Raji (cell line): ENCODE results near the gene GLB1L2.

Experiments used
- POLR2A ChIP-seq: IDR thresholded peaks from 2 replicates; pipeline ENCODE4 v1.6.1; 2011; ENCODE audit warnings: low read depth, low read length, control low read depth; ENCODE audit not compliant: insufficient read depth

The GLB1L2 gene

DNA sequence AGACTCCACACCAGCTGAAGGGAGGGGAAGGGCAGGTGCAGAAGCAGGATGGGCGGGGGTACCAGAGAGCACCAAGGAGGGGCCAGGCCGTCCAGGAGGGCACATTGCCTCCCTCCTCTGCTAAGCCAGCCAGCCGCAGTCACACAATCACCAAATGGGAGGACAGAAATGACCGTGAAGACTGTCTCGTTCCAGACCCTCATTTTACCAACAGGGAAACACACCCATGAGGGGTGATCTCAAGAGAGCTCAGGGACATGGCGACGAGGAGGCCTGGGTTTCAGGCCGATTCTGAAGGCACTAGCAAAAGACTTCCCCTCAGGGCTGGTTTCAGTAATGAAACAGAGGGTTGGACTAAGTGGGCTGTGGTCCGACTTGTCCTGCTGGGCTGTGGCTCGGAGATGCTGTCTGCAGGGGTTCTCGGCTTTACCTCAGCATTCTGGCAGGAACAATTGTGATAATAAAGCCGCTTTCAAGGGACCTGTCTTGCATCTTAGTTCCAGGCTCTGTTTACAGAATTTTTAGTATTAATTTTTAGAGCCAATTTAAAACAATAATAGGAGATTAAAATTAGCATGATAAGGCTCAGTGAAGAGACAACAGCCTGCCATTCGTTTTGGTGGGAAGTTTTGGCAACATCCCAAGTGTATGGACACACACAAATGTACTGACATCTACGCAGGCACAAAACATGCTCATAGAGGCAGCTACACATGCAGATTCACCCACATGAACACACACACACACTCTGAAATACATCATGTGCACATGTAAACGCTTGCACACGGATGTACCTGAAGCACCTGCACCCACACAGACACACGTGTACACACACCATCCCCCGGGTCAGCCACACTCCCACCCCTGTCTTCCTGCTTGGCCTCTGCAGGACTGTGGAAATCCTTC, 82.3 kb downstream of the GLB1L2 start:
- no peak for TF ChIP-seq POLR2A

DNA sequence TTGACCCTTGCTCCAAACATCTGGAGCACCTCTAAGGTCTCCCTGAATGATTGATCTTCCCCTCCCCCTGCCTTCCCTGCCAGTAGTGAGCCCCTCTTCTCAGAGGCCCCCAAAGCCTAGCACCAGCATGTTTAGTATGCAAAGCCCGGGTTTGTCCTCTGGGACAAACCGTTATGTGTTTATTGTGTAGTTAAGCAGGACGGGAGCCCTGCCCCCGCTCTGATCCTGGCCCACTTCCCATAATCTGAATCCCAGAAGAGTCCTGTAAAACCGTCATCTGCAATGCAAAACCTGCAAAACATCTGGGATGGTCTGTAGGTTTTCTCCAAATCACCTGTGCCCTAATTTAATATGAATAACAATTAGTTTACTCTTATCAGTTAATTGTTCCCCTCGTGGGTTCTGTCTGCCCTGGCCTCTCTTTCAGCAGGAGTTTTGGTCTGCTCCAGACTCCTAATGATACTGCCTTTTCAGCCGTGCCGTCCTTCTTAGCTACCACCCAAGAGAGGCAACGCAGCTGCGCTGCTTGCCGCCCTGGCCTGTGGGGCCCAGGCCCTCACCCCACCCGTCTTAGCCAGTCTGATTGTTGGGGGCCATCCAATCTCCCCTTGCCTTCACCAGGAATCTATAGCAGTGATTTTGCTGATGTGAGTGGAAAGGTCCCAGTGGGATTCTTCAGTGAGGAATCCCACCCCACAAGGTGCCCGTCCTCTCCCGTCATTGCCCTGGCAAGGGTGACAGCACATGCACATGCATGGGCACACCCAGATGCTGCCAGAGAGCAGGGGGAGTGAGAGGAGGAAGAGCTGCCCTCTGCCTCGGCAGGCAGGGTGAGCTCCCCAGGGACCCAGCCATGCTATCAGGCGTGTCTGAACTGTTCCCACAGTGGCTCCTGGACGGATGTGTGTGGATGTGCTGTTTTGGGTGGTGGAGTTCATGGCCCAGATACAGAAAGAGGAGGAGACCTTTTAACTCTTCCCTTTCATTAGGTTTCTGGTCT, 83.3 kb downstream of the GLB1L2 start:
- TF ChIP-seq POLR2A, result no peak

DNA sequence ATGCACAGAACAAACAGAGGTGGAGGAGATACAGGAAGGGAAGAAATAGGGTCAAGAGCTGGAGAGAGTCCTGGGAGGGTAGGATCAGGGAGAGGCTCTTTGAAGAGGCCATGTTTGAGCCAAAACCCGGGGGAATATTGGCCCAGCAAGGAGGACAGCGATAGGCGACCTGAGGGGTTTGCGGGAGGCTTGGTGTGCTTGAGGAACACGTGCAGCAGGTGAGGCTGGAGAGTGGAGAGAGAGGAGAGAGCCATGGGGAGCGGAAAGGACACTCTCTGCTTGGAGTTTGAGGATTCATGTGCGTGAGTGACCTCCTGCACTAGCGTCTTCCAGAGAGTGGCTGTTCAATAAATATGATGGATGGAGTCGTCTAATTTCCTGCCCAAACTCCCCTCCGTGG, 84.9 kb downstream of the GLB1L2 start:
- TF ChIP-seq POLR2A, result no peak

DNA sequence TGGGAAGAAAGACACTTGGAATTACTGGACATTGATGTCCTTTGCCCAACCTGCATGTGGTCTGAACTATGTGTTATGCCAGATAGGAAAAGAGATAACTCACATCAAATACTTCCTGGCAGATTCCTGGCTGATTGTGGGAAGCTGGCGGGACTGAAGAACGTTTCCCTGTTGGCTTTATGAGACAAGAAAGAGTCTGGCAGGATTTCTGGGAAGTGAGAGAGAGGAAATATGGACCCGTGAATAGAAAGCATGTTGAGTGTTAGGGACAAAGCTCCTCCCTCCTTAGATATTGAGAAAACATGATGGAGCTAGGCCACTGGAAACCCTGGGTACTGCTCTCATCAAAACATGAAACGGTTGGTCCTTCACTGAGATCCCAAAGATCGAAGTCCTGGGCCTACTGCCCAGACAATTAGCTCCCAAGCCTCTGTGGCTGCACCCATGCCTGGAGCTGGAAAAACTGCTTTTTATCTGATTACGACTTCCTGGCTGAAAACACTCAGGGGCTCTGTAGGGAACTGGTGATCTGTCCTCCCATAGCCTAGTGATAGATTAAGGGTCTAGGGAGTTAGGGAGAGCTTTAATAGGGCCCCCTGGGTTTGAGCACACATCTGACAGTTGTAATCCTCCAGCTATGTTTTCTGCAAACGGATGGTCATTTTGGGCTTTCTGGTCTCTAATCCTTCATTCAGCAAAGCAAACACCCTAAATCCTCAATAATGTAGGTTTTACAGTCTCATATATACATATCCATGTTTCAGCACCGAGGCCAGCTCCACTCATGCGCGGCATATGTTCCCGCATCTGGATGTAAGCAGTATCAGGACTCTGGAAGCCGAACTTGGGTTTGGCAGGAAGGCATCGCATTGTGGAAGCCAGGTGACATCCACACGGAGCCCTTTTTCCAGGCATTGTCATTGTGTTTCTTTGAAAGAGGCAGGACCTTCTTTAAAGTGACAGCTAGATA, 86.4 kb downstream of the GLB1L2 start:
- no peak for TF ChIP-seq POLR2A

DNA sequence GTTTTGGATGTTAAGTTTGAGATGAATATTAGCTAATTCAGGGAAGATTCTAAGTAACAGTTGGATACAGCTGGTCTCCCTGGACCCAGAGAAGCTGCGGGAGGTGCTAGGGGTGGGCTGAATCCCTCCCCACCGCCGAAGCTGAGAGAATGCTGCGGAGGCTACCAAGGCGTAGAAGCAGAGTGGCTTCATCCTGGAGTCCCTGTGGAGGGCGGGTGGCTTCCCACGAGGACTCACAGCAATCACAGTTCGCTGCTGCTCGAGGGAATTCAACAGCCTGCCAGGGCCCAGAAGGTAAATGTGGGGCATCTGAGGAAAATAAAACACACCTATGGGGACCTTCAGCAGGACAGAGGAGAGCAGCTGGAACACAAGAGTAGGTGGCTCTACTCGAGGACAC, 91.3 kb downstream of the GLB1L2 start:
- no peak for TF ChIP-seq POLR2A

DNA sequence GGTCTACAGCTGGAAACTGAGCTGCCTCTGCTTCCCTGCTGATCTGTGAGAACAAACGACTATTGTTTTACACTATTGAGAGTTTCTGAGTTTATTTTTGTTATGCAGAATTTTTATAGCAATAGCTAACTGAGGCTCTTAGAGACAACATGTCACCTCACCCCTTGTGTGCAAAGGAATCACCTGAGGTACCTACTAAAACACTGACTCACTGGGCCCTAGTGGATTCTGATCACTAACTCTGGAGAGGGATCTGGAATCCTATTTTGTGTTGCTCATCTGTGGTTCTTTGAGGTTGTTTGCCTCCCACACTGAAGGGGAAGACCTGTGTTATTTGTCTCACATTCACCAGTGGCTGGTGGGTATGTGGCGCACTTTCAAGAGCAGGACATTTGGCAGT, 93.6 kb downstream of the GLB1L2 start:
- TF ChIP-seq POLR2A, result no peak
